Subcutaneous adipose tissue (tissue), 4 donors: ENCODE results near the gene ATP6V1B1. TPM values are rescaled to one million over a fixed set of nuclear protein-coding genes. Genes with fewer than 3 reads are reported as not detected.

Source experiments
- CTCF ChIP-seq: fragments of 450-650 bp; IDR thresholded peaks from one replicate; pipeline ENCODE4 v1.5.1; 2016; ENCODE audit warnings: low read depth, mild to moderate bottlenecking, control low read depth, antibody characterized with exemption, moderate library complexity
- small RNA-seq: library from RNA; depleted of rRNA; stranded (forward); fragments of <200 nt; gene quantifications from one replicate; pipeline ENCODE3, GENCODE V24; 2016
- total RNA-seq, 4 donors: library from RNA; depleted of rRNA; stranded (reverse); fragments of >200 nt; gene quantifications; one replicate each; pipeline ENCODE4 v1.1.0, GENCODE V29; 2016

The ATP6V1B1 gene
- total RNA-seq, 4 donors from 2014 or later: not detected

- TF ChIP-seq CTCF: no peak
Measured at GRCh38 chr2:71003966-71004755, 68.5 kb downstream of the ATP6V1B1 start.

GRCh38 chr2:71004857-71005256, 69.2 kb downstream of the ATP6V1B1 start:
- TF ChIP-seq CTCF: no peak

- no peak for TF ChIP-seq CTCF
Measured at GRCh38 chr2:71005271-71006202, 69.8 kb downstream of the ATP6V1B1 start.

- TF ChIP-seq CTCF: no peak
Measured at GRCh38 chr2:71006323-71006722, 70.6 kb downstream of the ATP6V1B1 start.

- no peak for TF ChIP-seq CTCF
Measured at GRCh38 chr2:71006955-71007799, 71.5 kb downstream of the ATP6V1B1 start.

- TF ChIP-seq CTCF: no peak
Measured at GRCh38 chr2:71008342-71008741, 72.6 kb downstream of the ATP6V1B1 start.

Small RNA genes within 50 kb of the gene (small RNA-seq; reads per million reads assigned to genes)
- gene RF02272 (not detected), gene RN7SL160P (not detected)

Other genes starting within 250 kb of the ATP6V1B1 start
- 1 to 10 TPM in 3 of 4 donors, under 1 TPM in 1; 0.75 to 2.9 (median 1.3) TPM for gene ADD2, start 167.7 kb upstream of the ATP6V1B1 start, total RNA-seq
- gene FIGLA, start 145.3 kb upstream of the ATP6V1B1 start, total RNA-seq: not detected
- gene CLEC4F, start 115.3 kb upstream of the ATP6V1B1 start, total RNA-seq: under 1 TPM in 1 of 4 donors, not detected in 3; 0.38 TPM
- gene CD207, start 100.1 kb upstream of the ATP6V1B1 start, total RNA-seq: not detected
- gene VAX2, start 35.3 kb upstream of the ATP6V1B1 start, total RNA-seq: 1 to 10 TPM in 2 of 4 donors, under 1 TPM in 1, not detected in 1; 0.65 to 2.2 (median 1.9) TPM
- gene ANKRD53, start 42.7 kb downstream of the ATP6V1B1 start, total RNA-seq: 10 to 100 TPM in 2 of 4 donors, 1 to 10 TPM in 2; 3.5 to 16.4 (median 8.3) TPM
- gene TEX261, start 59.0 kb downstream of the ATP6V1B1 start, total RNA-seq: 10 to 100 TPM; 29.5 to 49.9 (median 33.4) TPM
- gene NAGK, start 132.7 kb downstream of the ATP6V1B1 start, total RNA-seq: 100 to 1,000 TPM in 2 of 4 donors, 10 to 100 TPM in 2; 60.8 to 169 (median 97.6) TPM
- gene MCEE, start 194.3 kb downstream of the ATP6V1B1 start, total RNA-seq: 10 to 100 TPM; 12.1 to 53.2 (median 21.1) TPM
- 10 to 100 TPM; 16.1 to 31.6 (median 23.5) TPM for gene MPHOSPH10, start 194.7 kb downstream of the ATP6V1B1 start, total RNA-seq